HepG2 (cell line): Measurements from ENCODE around the gene EOLA1. TPM values are rescaled to one million over a fixed set of nuclear protein-coding genes. Genes with fewer than 3 reads are reported as not detected.
A peak's percentile ranks its signal among the peaks of the same experiment; 100 is the strongest.

ENCODE experiments used
- ATM ChIP-seq: fragments of 450-650 bp; IDR thresholded peaks from 2 replicates; pipeline ENCODE4 v1.7.1; 2017; ENCODE audit warnings: mild to moderate bottlenecking, borderline replicate concordance
- CCAR2 ChIP-seq: fragments of 200-400 bp; formaldehyde crosslinking; optimal IDR thresholded peaks from 2 replicates; pipeline ENCODE3; 2018; ENCODE audit warnings: low read depth, mild to moderate bottlenecking, low read length, moderate library complexity
- DR1 ChIP-seq: sonication (generic); formaldehyde crosslinking; IDR thresholded peaks from 2 replicates; pipeline ENCODE4 v1.8.0; 2021; ENCODE audit warnings: mild to moderate bottlenecking, missing genetic modification reagents, inconsistent platforms
- HIVEP1 ChIP-seq: sonication (generic); formaldehyde crosslinking; IDR thresholded peaks from 2 replicates; pipeline ENCODE4 v1.4.0; 2020; ENCODE audit warnings: mild to moderate bottlenecking, missing genetic modification reagents
- HMGA1 ChIP-seq: sonication (generic); formaldehyde crosslinking; conservative IDR thresholded peaks from 2 replicates; pipeline ENCODE4 v1.4.0; 2020; ENCODE audit warnings: missing genetic modification reagents
- HNF4G ChIP-seq, 2 experiments: sonication (generic) in 1 of 2; formaldehyde crosslinking in 1 of 2; IDR thresholded peaks; 2 replicates each; pipeline versions ENCODE4 v1.4.0 to v1.6.1; 2011 to 2020; ENCODE audit warnings: borderline replicate concordance in 2 of 2, low read depth in 2 of 2, mild to moderate bottlenecking in 2 of 2, low read length in 1 of 2, missing genetic modification reagents in 1 of 2, moderate library complexity in 1 of 2
- HNRNPLL ChIP-seq: fragments of 200-400 bp; formaldehyde crosslinking; IDR thresholded peaks from 2 replicates; pipeline ENCODE4 v1.6.1; 2017; ENCODE audit warnings: mild to moderate bottlenecking, low read depth, low read length; ENCODE audit not compliant: poor library complexity, severe bottlenecking
- MED1 ChIP-seq: sonication (generic); formaldehyde crosslinking; IDR thresholded peaks from 2 replicates; pipeline ENCODE4 v1.4.0; 2020; ENCODE audit warnings: missing genetic modification reagents
- MED8 ChIP-seq: sonication (generic); formaldehyde crosslinking; IDR thresholded peaks from 2 replicates; pipeline ENCODE4 v1.8.1; 2023; ENCODE audit warnings: mild to moderate bottlenecking, missing genetic modification reagents; ENCODE audit not compliant: insufficient replicate concordance
- NFYC ChIP-seq: IDR thresholded peaks from 2 replicates; pipeline ENCODE4 v1.6.1; 2016; ENCODE audit warnings: missing genetic modification reagents, missing compliant biosample characterization
- PHF20 ChIP-seq: sonication (generic); formaldehyde crosslinking; IDR thresholded peaks from 2 replicates; pipeline ENCODE4 v1.5.0; 2020; ENCODE audit warnings: mild to moderate bottlenecking, missing genetic modification reagents
- SCMH1 ChIP-seq: sonication (generic); formaldehyde crosslinking; IDR thresholded peaks from 2 replicates; pipeline ENCODE4 v1.9.0; 2021; ENCODE audit warnings: missing genetic modification reagents, mild to moderate bottlenecking, borderline replicate concordance
- SRF ChIP-seq: IDR thresholded peaks from 2 replicates; pipeline ENCODE4 v1.6.1; 2011; ENCODE audit warnings: mild to moderate bottlenecking, low read depth, low read length, moderate library complexity
- ZFP41 ChIP-seq: sonication (generic); formaldehyde crosslinking; IDR thresholded peaks from 2 replicates; pipeline ENCODE4 v1.4.0; 2020; ENCODE audit warnings: mild to moderate bottlenecking, missing genetic modification reagents, borderline replicate concordance
- ZNF33B ChIP-seq: sonication (generic); formaldehyde crosslinking; IDR thresholded peaks from 2 replicates; pipeline ENCODE4 v1.5.1; 2020; ENCODE audit warnings: mild to moderate bottlenecking, missing genetic modification reagents
- ZNF572 ChIP-seq: sonication (generic); formaldehyde crosslinking; IDR thresholded peaks from 2 replicates; pipeline ENCODE4 v1.5.1; 2020; ENCODE audit warnings: mild to moderate bottlenecking, missing genetic modification reagents
- ZNF724P ChIP-seq: sonication (generic); formaldehyde crosslinking; IDR thresholded peaks from 2 replicates; pipeline ENCODE4 v1.8.0; 2022; ENCODE audit warnings: missing genetic modification reagents, borderline replicate concordance
- ZNF790 ChIP-seq: sonication (generic); formaldehyde crosslinking; IDR thresholded peaks from 2 replicates; pipeline ENCODE4 v1.8.0; 2022; ENCODE audit warnings: missing genetic modification reagents, mild to moderate bottlenecking, borderline replicate concordance
- ZSCAN21 ChIP-seq: sonication (generic); formaldehyde crosslinking; IDR thresholded peaks from 2 replicates; pipeline ENCODE4 v1.8.0; 2022; ENCODE audit warnings: mild to moderate bottlenecking, missing genetic modification reagents, moderate library complexity, borderline replicate concordance
- polyA plus RNA-seq, 8 experiments: library from polyadenylated mRNA; depleted of rRNA in 3 of 8; stranded (reverse) in 7 of 8; unstranded in 1 of 8; fragments of >200 nt; fragmentation: Illumina TruSeq in 4 of 8; extraction: Trizol in 4 of 8; gene quantifications; 2 replicates each; pipeline versions ENCODE4 v1.2.1 to v1.2.3, GENCODE V29; 2011 to 2016; ENCODE audit warnings: low read depth in 4 of 8, missing spikeins in 1 of 8, mixed read lengths in 1 of 8; ENCODE audit not compliant: insufficient read depth in 1 of 8
- total RNA-seq, 5 experiments: library from RNA; depleted of rRNA; stranded (reverse); fragments of >200 nt; fragmentation: Illumina TruSeq; extraction: Trizol; gene quantifications; 2 replicates each; pipeline ENCODE4 v1.2.3, GENCODE V29; 2016; ENCODE audit warnings: low read depth in 1 of 5
- TF ChIP-seq, protein P1 (sequence below): sonication (generic); formaldehyde crosslinking; IDR thresholded peaks from 2 replicates; pipeline ENCODE4 v1.8.1; 2023; ENCODE audit warnings: mild to moderate bottlenecking, missing genetic modification reagents, borderline replicate concordance
- TF ChIP-seq, protein P2 (sequence below): sonication (generic); formaldehyde crosslinking; IDR thresholded peaks from 2 replicates; pipeline ENCODE4 v1.5.1; 2020; ENCODE audit warnings: mild to moderate bottlenecking, missing genetic modification reagents, borderline replicate concordance
- TF ChIP-seq, protein P3 (sequence below): IDR thresholded peaks from 2 replicates; pipeline ENCODE4 v1.6.1; 2016

The EOLA1 gene
- total and polyA plus RNA-seq, 2 of the 13 experiments (the other 11 are each of a cell fraction or from before 2014, with no cell fraction given): 6.5 to 9.6 TPM

DNA sequence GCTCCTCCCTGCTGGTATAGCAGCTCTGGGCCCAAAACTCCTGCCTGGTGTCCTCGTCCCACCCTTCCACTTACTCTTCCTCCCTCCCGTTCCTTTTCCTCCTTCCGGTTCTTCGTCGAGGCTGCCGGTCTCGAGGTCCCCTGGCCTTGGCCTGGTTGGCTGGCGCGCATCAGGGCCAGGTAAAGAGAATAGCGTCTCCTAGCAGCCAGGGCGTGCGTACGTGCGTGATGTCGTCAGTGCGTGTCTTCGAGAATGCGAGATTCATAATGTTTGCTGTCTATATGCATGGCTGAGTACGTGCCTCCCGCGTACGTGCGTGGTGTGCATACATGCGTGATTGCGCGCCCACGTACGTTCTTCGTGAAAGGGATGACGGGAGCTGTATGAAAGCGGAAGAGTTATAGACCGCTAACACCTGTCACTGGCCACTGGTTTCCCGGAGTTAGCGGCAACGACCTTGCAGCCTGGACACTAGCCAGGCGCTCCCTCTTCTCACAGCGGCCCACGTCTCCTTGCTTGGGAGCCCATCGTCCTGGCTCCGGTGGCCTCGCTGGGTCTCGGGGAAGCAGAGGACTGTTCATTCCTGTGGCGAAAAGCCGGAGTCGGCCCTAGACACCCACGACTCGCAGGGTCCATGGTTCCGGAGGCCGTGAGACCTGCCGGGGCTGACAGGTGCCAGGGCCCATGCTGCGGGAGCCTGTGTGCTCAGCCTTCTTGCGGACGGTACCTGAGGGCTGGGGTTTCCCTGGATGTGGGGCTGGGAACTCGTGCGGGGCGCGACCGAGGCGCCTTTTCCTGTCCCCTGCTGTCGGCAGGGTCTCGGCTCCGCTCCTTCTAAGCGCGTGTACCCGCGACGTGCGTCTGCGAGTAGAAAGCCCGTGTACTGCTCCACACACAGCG lies at the start of gene EOLA1 (continued):
- no peak for TF ChIP-seq MED8 (CRISPR knock-in tag)
- peak; percentile 7; the same call in 1 of the 2 replicates for TF ChIP-seq NFYC
- TF ChIP-seq, protein P1, sequence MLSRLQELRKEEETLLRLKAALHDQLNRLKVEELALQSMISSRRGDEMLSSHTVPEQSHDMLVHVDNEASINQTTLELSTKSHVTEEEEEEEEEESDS (CRISPR knock-in tag): no peak
- no peak for TF ChIP-seq HNF4G (IDR thresholded peaks at IDR 0.05; ENCODE audit: borderline replicate concordance, low read depth, low read length)
- TF ChIP-seq HNF4G (CRISPR knock-in tag; IDR thresholded peaks at IDR 0.05; ENCODE audit: borderline replicate concordance, low read depth): no peak
- peak; percentile 57 for TF ChIP-seq HNRNPLL
- no peak for TF ChIP-seq HIVEP1 (CRISPR knock-in tag)
- no peak for TF ChIP-seq ZNF572
- TF ChIP-seq PHF20 (CRISPR knock-in tag): peak; percentile 72
- no peak for TF ChIP-seq SRF
- no peak for TF ChIP-seq HMGA1
- TF ChIP-seq ATM: no peak
- peak; percentile 45; the same call in 1 of the 2 replicates for TF ChIP-seq DR1
- TF ChIP-seq ZNF724P (CRISPR knock-in tag): no peak
- TF ChIP-seq ZNF33B: no peak
- TF ChIP-seq, protein P2, sequence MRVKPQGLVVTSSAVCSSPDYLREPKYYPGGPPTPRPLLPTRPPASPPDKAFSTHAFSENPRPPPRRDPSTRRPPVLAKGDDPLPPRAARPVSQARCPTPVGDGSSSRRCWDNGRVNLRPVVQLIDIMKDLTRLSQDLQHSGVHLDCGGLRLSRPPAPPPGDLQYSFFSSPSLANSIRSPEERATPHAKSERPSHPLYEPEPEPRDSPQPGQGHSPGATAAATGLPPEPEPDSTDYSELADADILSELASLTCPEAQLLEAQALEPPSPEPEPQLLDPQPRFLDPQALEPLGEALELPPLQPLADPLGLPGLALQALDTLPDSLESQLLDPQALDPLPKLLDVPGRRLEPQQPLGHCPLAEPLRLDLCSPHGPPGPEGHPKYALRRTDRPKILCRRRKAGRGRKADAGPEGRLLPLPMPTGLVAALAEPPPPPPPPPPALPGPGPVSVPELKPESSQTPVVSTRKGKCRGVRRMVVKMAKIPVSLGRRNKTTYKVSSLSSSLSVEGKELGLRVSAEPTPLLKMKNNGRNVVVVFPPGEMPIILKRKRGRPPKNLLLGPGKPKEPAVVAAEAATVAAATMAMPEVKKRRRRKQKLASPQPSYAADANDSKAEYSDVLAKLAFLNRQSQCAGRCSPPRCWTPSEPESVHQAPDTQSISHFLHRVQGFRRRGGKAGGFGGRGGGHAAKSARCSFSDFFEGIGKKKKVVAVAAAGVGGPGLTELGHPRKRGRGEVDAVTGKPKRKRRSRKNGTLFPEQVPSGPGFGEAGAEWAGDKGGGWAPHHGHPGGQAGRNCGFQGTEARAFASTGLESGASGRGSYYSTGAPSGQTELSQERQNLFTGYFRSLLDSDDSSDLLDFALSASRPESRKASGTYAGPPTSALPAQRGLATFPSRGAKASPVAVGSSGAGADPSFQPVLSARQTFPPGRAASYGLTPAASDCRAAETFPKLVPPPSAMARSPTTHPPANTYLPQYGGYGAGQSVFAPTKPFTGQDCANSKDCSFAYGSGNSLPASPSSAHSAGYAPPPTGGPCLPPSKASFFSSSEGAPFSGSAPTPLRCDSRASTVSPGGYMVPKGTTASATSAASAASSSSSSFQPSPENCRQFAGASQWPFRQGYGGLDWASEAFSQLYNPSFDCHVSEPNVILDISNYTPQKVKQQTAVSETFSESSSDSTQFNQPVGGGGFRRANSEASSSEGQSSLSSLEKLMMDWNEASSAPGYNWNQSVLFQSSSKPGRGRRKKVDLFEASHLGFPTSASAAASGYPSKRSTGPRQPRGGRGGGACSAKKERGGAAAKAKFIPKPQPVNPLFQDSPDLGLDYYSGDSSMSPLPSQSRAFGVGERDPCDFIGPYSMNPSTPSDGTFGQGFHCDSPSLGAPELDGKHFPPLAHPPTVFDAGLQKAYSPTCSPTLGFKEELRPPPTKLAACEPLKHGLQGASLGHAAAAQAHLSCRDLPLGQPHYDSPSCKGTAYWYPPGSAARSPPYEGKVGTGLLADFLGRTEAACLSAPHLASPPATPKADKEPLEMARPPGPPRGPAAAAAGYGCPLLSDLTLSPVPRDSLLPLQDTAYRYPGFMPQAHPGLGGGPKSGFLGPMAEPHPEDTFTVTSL (CRISPR knock-in tag): no peak
- TF ChIP-seq MED1 (CRISPR knock-in tag): peak; percentile 48; the same call in 1 of the 2 replicates
- TF ChIP-seq, protein P3, sequence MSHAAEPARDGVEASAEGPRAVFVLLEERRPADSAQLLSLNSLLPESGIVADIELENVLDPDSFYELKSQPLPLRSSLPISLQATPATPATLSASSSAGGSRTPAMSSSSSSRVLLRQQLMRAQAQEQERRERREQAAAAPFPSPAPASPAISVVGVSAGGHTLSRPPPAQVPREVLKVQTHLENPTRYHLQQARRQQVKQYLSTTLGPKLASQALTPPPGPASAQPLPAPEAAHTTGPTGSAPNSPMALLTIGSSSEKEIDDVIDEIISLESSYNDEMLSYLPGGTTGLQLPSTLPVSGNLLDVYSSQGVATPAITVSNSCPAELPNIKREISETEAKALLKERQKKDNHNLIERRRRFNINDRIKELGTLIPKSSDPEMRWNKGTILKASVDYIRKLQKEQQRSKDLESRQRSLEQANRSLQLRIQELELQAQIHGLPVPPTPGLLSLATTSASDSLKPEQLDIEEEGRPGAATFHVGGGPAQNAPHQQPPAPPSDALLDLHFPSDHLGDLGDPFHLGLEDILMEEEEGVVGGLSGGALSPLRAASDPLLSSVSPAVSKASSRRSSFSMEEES (CRISPR knock-in tag): no peak
- peak; percentile 32; the same call in 1 of the 2 replicates for TF ChIP-seq ZSCAN21 (CRISPR knock-in tag)
- TF ChIP-seq ZFP41 (CRISPR knock-in tag): no peak
- TF ChIP-seq ZNF790 (CRISPR knock-in tag): no peak
- no peak for TF ChIP-seq CCAR2
- no peak for TF ChIP-seq SCMH1 (CRISPR knock-in tag)
